Tibial nerve (tissue), 3 donors: ENCODE measurements around the gene RBPJL.

Experiments used
- CTCF ChIP-seq, 5 experiments: fragments of 200-600 bp in 3 of 5; fragments of 450-650 bp in 2 of 5; sonication (generic) in 3 of 5; IDR thresholded peaks; one replicate each; pipeline ENCODE4 v1.5.1; 2016 to 2019; ENCODE audit warnings: antibody characterized with exemption in 5 of 5, mild to moderate bottlenecking in 3 of 5, moderate library complexity in 2 of 5
- POLR2A ChIP-seq, 2 donors: fragments of 450-650 bp; IDR thresholded peaks; one replicate each; pipeline ENCODE4 v1.6.1; 2017; ENCODE audit warnings: antibody characterized with exemption in 2 of 2, mild to moderate bottlenecking in 2 of 2, moderate library complexity in 2 of 2

GRCh38 chr20:45340951-45341350 lies 34.3 kb downstream of the RBPJL start:
- TF ChIP-seq CTCF (IDR thresholded peaks at IDR 0.05): no peak
- TF ChIP-seq POLR2A (IDR thresholded peaks at IDR 0.05): no peak
